Hair follicle dermal papilla cell (primary cell): Measurements from ENCODE around the gene CS. TPM values are rescaled to one million over a fixed set of nuclear protein-coding genes. Genes with fewer than 3 reads are reported as not detected.

Source experiments
- total RNA-seq: library from RNA; depleted of rRNA; stranded (reverse); fragments of >200 nt; gene quantifications from 2 replicates; pipeline ENCODE4 v1.2.3, GENCODE V29; 2012

Gene CS
- 91.3 and 105 TPM in 2 replicates for total RNA-seq

DNA sequence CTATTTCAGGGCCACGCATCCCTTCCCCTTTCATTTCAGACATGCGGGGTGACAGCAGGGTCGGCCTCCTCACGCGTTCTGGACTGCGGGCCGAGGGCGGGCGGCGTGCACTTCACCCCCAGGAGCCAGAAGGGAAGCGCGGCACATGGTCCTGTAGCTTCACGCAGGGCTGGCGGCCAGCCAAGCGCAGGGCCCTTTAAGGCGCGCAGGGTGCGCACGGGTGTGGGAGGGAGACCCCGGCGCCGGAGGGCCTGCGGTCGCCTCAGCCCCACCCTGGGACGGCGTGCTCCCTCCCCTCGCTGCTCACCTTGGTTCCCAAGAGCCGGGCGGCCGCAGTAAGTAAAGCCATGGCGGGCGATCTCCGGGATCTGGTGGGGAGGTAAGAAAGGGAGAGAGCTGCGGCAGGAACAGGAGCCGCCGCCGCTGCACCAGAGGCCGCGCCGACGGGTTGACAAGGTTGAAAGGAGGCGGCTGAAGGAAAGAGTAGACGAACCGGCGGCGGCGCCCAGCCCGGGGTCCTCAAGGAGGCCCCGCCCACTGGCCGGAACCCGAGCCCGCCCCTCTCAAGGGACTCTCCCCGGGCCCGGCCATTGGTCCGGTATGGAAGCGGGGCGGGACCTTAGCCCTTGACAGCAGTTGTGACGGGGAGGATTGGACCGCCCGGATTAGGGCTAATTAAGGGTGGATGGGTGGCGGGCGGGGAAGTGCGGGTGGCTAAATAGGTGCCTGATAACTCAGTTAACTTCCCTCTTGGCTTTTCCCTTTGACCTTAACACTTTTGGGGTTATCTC, at the start of gene CS:
TSS of gene CS (minus strand) at position 478 of the 791 bp plus-strand sequence. CDS start at position 349, 129 bp downstream.

DNA sequence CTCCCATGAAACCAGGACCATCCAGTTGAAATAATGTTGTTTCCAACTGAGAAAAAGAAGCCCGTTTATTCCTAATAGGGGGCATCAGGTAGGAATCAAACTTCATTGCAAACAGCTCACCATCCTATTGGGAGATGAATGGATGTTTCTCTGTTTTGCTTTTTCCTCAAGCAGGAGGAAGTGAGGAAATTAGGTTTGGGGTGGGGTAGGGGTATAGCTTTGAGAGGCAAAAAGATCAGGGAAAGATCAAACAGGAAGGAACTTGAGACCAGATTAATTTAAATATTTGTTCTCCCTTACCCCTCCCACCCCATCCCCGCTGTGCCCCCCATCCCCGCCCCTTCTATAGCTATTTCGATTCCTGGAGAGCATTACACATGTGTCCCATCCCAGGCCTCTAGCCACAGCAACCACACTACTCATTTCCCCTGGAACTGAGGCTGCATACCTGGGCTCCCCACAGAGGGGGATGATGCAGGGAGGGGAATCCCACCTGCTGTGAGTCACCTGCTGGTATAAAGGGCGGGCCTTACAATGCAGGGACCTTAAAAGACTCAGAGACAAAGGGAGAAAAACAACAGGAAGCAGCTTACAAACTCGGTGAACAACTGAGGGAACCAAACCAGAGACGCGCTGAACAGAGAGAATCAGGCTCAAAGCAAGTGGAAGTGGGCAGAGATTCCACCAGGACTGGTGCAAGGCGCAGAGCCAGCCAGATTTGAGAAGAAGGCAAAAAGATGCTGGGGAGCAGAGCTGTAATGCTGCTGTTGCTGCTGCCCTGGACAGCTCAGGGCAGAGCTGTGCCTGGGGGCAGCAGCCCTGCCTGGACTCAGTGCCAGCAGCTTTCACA, 38.4 kb upstream of the CS start, which contains the start of gene IL23A:
TSS of gene IL23A (plus strand) at position 577 of the 850 bp plus-strand sequence. CDS start at position 738, 161 bp downstream.

DNA sequence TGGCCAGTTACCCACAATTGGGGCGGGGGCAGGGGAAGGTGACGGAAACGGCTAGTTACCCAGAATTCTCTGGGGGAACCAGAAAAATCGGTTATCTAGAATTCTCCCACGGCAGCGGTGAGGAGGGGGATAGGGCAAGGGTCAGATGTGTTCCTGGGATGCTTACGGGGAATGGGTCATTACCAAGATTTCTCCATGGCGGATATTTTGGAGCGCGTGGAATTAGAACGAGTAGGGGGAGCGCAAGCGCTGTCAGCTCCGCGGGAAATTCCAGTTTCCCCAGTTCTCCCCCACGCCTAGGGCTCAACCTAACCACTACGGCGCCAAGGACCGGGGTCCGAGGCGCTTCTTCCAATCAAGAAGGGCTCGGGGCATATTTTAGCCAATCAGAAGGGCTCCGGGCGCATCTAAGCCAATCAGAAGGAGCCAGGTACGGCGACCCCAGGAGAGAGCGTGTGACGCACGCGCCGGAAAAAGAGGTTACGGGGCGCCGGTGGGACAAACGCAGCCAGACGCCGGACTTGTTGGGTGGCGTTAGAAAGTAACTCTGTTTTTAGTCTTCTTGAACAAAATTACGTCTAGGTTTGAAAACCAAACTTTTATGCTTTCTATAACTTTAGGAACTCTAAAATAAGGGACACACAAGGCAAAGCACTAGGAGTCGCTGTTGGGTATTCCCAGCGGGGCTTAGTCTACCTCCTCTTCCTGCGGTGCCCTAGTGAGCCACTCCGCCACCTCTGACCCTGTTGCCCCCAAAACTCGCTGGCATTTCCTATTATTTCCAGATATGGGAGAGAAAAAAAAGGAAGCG, 33.8 kb upstream of the CS start, which contains the start of gene PAN2:
TSS of gene PAN2 (minus strand) at position 322 of the 811 bp plus-strand sequence. CDS start 906 bp downstream, outside the sequence.

DNA sequence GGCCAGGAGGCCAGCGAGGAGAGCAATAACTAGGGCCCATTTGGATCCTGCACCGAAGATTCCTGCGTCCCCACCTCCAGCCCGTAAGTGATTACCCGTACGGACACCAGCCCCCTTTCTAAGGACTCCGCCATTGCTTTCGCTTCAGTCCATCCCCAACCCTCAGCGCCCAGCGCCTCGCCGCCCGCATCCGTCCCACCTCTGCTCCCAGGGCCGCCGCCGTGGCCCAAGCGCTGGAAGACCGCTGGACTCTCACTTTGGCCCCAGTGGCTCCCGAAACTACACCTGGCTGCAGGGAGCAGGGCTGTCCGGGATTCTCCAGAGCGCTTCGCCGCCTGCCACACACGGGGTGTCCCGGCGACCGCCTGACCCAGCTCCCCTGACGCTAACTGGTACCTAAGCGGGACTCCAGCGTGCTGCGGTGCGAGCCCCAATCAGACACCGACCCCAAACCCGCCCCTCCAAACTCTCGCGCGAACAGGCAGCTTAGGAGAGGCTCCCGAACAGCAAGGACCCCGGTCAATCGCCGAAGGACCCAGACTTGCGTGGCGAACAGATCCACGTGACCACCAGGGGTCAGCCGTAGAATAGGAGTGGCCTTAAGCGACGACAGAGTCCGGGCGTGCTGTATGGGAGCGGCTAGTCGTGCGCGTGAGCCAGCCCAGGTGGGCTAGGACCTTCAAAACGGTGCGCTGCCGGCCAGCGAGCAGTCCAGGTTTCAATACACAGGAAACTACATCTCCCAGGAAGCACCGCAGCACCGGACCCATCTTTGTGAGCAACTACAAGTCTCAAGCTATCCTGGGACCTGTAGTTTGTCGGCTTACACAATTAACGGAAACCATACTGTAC, 15.7 kb upstream of the CS start, which contains the start of gene CNPY2:
TSS of gene CNPY2 (minus strand) at position 367 of the 852 bp plus-strand sequence. CDS start 771 bp downstream, outside the sequence.

DNA sequence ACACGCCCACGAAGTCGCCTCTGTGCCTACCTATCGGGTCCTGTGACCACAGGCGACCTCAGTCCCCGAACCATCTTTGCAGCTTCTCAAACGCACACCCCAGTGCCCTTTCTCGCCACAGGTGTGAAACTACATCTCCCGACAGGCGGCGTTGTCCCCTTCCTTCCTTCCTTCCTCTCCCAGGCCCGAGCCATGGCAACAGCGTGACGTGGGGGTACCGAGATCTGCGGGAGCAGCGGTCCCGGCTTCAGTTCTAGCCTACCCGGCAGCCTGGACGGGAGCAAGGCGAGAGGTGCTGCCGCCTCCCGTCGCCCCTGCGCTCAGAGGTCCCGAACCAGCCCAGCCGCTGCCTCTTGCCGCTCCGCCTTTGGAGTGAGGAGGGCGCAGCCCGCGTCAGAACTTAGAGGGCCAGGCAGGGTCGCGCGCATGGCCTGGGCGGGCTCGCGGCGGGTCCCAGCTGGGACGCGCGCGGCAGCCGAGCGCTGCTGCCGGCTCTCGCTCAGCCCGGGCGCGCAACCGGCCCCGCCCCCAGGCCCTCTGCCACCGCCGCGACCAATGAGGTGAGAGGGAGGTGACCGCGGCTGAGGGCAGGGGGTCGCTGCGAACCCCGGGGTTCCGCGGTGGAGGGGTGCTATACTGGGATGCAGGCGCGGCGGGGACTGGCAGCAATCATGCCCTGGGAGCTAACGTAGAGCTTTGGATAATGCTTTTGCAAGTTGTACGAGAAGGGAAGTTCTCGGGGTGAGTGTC, 33.3 kb downstream of the CS start, which contains the start of gene COQ10A:
TSS of gene COQ10A (plus strand) at position 250 of the 750 bp plus-strand sequence. CDS start at position 427, 177 bp downstream.

DNA sequence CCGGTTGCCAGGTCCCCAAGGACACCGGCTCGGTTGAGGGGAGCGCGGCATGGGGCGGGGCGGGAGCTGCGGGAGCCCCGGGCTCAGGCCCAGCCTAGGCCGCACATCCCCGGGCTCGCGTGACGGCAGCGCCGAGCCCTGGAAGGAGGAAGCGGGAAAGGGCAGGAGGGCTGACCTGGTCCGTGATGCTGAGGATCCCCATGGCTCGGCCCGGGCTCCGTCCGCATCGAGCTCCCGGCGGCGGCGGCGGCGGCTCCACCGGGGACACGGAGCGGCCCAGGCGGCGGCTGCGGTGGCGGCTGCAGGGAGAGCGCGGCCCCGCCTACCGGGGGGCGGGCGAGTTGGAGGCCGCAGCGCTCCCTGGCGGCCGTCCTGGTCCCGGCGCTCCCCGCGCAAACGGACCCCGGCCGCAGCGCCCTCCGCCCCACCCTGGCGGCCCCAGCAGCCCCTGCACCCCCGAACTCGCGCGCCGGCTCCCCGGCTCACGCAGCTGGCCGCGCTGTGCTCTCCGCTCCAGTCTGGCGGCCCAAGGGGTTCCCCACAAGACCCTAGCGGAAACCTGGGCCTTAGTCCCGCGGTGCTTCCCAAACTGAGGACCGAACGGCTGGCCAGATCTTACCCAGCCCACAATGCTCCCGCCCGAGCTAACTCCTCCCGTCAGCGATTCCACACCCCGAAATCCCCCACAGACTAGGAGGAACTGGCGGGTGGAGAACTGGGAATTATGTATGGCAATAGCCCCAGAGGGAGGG, 41.9 kb downstream of the CS start, which contains the start of gene ANKRD52:
TSS of gene ANKRD52 (minus strand) at position 317 of the 752 bp plus-strand sequence. CDS start at position 202, 115 bp downstream.

DNA sequence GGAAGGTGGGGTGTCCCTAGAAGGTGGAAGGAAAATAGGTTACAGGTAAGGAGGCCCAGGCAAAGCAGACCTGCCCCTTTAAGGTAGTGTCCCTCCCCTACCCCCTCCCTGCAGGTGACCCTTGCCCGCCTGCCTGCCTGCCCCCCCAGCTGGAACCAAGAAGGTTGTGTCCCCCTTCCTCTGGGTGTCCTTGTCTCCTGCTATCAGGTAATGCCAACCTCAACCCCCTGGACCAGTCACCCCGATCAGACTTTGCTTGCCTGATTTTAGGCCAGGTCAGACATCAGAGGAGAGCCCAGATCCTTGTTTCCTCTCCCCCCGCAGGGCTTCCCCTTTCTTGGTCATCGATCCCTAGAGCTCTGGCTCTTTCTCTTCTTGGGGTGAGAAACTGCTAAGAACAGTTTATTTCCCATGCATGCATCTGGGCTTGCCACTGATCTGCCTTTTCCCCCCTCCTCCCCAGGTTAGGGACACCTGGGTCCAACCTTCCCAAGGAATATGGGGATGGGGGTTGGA, 70.2 kb downstream of the CS start, which contains the start of gene SLC39A5:
TSS of gene SLC39A5 (plus strand) at position 136 of the 516 bp plus-strand sequence. CDS start 1,224 bp downstream, outside the sequence.

DNA sequence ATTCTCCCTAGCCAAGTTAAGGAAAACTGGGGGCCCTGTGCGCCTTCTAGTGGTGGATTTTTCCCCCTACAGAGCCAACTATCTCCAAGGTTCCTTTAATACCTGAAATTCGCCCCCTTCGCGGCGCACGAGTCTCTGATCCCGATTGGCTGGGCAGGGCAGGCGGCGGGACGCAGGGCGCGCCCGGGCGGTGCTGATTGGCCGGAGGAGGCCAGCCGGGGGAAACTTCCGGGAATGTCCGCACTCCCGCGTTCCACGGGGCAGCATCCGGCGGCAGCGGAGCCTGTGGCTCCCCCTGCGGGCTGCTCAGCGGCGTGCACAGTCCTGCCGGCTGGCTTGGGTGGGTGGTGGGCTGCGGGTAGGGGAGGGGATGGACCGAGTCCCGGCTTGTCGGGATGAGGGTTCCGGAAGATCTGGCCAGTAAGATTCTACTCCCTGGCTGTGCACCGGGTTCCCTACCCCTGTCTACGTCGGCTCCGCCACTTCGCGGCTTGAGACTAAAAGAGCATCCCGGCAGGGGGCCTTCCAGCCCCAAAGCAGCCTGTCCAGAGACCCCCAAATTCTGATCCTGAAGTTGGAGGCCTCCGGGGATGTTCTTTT, 75.9 kb downstream of the CS start, which contains the start of gene NABP2:
TSS of gene NABP2 (plus strand) at position 241 of the 600 bp plus-strand sequence. CDS start 515 bp downstream, outside the sequence.

DNA sequence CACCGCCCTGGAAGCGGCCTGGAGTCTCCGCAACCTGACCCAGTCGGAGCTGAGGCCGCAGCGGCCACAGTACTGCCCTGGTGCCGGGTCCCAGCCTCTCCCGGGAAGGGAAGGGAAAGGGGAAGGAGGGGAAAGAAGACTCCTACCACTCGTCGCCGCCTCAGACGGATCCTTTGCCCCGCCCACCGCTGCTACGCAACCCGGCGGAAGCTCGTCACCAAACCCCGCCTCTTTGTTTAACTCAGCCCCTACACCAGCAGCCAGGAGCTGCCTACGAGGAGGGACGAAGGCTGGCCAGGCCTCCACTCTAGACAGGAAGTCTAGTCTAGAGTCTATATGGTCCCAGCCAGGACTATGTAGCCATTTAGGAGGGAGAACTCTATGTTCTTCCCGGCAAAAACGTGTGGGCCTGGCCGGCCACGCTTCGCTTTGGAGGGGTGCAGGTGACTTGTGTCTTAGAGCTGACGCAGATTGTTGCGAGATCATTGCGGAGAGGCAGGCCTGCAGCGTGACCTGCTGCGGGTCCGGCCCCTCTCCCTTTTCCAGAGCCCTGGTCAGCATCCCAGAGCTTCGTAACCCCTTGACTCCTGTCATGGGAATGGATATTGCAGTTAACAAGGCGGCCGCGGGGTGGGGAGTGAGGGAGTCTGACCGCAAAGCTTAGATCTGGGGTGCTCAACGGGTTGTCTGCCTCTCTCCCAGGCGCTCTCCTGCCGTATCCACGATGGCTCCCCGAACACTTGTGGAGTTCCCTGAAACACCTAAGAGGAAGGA, 78.2 kb downstream of the CS start, which contains the start of gene RNF41:
TSS of gene RNF41 (minus strand) at position 166 of the 774 bp plus-strand sequence. CDS start 7,875 bp downstream, outside the sequence.

Other genes starting within 250 kb of the CS start
- 0.73 and 2.3 TPM in 2 replicates for gene ERBB3, start 220.2 kb downstream of the CS start, total RNA-seq
- 83.1 and 84.2 TPM in 2 replicates for gene PA2G4, start 195.8 kb downstream of the CS start, total RNA-seq
- gene RPL41, start 183.7 kb downstream of the CS start, total RNA-seq = 811 and 982 TPM in 2 replicates
- 7.7 and 9.9 TPM in 2 replicates for gene ZC3H10, start 182.1 kb downstream of the CS start, total RNA-seq
- 251 and 267 TPM in 2 replicates for gene ESYT1, start 172.1 kb downstream of the CS start, total RNA-seq
- 53.9 and 65.1 TPM in 2 replicates for gene MYL6B, start 147.7 kb downstream of the CS start, total RNA-seq
- 831 and 1,406 TPM in 2 replicates for gene MYL6, start 142.0 kb downstream of the CS start, total RNA-seq
- 75.8 and 76.9 TPM in 2 replicates for gene SMARCC2, start 110.8 kb downstream of the CS start, total RNA-seq
- 145 and 163 TPM in 2 replicates for gene RNF41, start 78.4 kb downstream of the CS start, total RNA-seq
- gene NABP2, start 76.0 kb downstream of the CS start, total RNA-seq = 21.6 and 24.0 TPM in 2 replicates
- gene SLC39A5, start 70.3 kb downstream of the CS start, total RNA-seq = not detected in 2 replicates
- gene ANKRD52, start 41.9 kb downstream of the CS start, total RNA-seq = 19.1 and 22.3 TPM in 2 replicates
- 12.4 and 15.6 TPM in 2 replicates for gene COQ10A, start 33.4 kb downstream of the CS start, total RNA-seq
- 57.2 and 59.7 TPM in 2 replicates for gene CNPY2, start 15.7 kb upstream of the CS start, total RNA-seq
- gene PAN2, start 33.7 kb upstream of the CS start, total RNA-seq = 19.2 and 34.2 TPM in 2 replicates
- not detected in 2 replicates for gene IL23A, start 38.6 kb upstream of the CS start, total RNA-seq
- 671 and 690 TPM in 2 replicates for gene STAT2, start 59.8 kb upstream of the CS start, total RNA-seq
- gene APOF, start 62.5 kb upstream of the CS start, total RNA-seq = not detected in 2 replicates
- gene TIMELESS, start 149.1 kb upstream of the CS start, total RNA-seq = 2.6 and 3.4 TPM in 2 replicates
- 0.32 TPM in 1 of 2 replicates, not detected in the other for gene MIP, start 154.3 kb upstream of the CS start, total RNA-seq
- 2.8 and 2.9 TPM in 2 replicates for gene SPRYD4, start 168.2 kb upstream of the CS start, total RNA-seq
- gene GLS2, start 187.8 kb upstream of the CS start, total RNA-seq = not detected in 2 replicates
- 25.7 and 26.0 TPM in 2 replicates for gene RBMS2, start 221.5 kb upstream of the CS start, total RNA-seq